Keratinocyte (primary cell): Measurements from ENCODE around the gene HOXB5. TPM values are rescaled to one million over a fixed set of nuclear protein-coding genes. Genes with fewer than 3 reads are reported as not detected.

ENCODE experiments used
- DNase-seq: peaks from one replicate; pipeline ENCODE4 v3.0.0-alpha.2; 2011; ENCODE audit warnings: low read depth, missing footprints, low spot score
- FAIRE-seq: peaks from 2 replicates; lab custom pipeline; 2011; peaks lifted over from hg19 to GRCh38; lab: Jason Lieb, UNC
- H2AFZ ChIP-seq: 2 replicates; pipeline ENCODE4 v1.6.0; 2012; ENCODE audit warnings: low read length, control low read depth, inconsistent platforms; ENCODE audit not compliant: control insufficient read depth
- H3K27ac ChIP-seq: 2 replicates; pipeline ENCODE4 v1.5.1; 2011; ENCODE audit warnings: low read length; ENCODE audit not compliant: control insufficient read depth, insufficient read depth
- H3K27me3 ChIP-seq: 3 replicates; pipeline ENCODE4 v1.6.0; 2011; ENCODE audit warnings: low read length; ENCODE audit not compliant: control insufficient read depth, insufficient read depth; ENCODE audit errors: extremely low read depth
- H3K36me3 ChIP-seq, 2 experiments: 2 replicates in 1 of 2; 3 replicates in 1 of 2; pipeline ENCODE4 v1.5.1; 2011; ENCODE audit warnings: low read length in 2 of 2, mild to moderate bottlenecking in 1 of 2; ENCODE audit not compliant: control insufficient read depth in 2 of 2, insufficient read depth in 2 of 2; ENCODE audit errors: extremely low read depth in 1 of 2
- H3K4me1 ChIP-seq: 3 replicates; pipeline ENCODE4 v1.5.1; 2011; ENCODE audit warnings: low read length; ENCODE audit not compliant: control insufficient read depth, insufficient read depth; ENCODE audit errors: extremely low read depth
- H3K4me2 ChIP-seq: 3 replicates; pipeline ENCODE4 v1.6.0; 2011; ENCODE audit warnings: low read depth, low read length; ENCODE audit not compliant: control insufficient read depth, insufficient read depth; ENCODE audit errors: extremely low read depth
- H3K4me3 ChIP-seq, 3 experiments: fragments of 200-600 bp in 1 of 3; sonication (generic) in 1 of 3; 2 replicates in 2 of 3; 3 replicates in 1 of 3; pipeline ENCODE4 v1.5.1; 2011 to 2016; ENCODE audit warnings: low read length in 3 of 3, mild to moderate bottlenecking in 3 of 3, control low read depth in 2 of 3, inconsistent platforms in 1 of 3, low read depth in 1 of 3, mixed read lengths in 1 of 3, mixed run types in 1 of 3, moderate library complexity in 1 of 3; ENCODE audit not compliant: control insufficient read depth in 2 of 3, insufficient read depth in 2 of 3; ENCODE audit errors: extremely low read depth in 1 of 3
- H3K79me2 ChIP-seq: 2 replicates; pipeline ENCODE4 v1.6.0; 2012; ENCODE audit warnings: low read length; ENCODE audit not compliant: control insufficient read depth, insufficient read depth
- H3K9ac ChIP-seq: 3 replicates; pipeline ENCODE4 v1.6.0; 2011; ENCODE audit warnings: low read length; ENCODE audit not compliant: control insufficient read depth, insufficient read depth; ENCODE audit errors: extremely low read depth
- H3K9me1 ChIP-seq: 3 replicates; pipeline ENCODE4 v1.6.0; 2011; ENCODE audit warnings: low read length; ENCODE audit not compliant: control insufficient read depth, insufficient read depth; ENCODE audit errors: extremely low read depth
- H3K9me3 ChIP-seq: 2 replicates; pipeline ENCODE4 v1.5.1; 2012; ENCODE audit warnings: low read depth, low read length; ENCODE audit not compliant: control insufficient read depth
- H4K20me1 ChIP-seq: 3 replicates; pipeline ENCODE4 v1.6.0; 2011; ENCODE audit warnings: low read length; ENCODE audit not compliant: control insufficient read depth, insufficient read depth; ENCODE audit errors: extremely low read depth
- EZH2 ChIP-seq: IDR thresholded peaks from one replicate; pipeline ENCODE4 v1.6.1; 2012; ENCODE audit warnings: inconsistent platforms, mild to moderate bottlenecking, low read length, moderate library complexity
- dilution Hi-C: fragments of 300-500 bp; cut with MboI; formaldehyde crosslinking; loops from one replicate; pipeline ENCODE4 v1.7.0; 2020; ENCODE audit warnings: low sequenced_read_pairs; ENCODE audit not compliant: extremely low pct_ligation_motif_present
- polyA plus RNA-seq, 5 experiments: library from polyadenylated mRNA; depleted of rRNA in 3 of 5; stranded (reverse) in 3 of 5; stranded (forward) in 1 of 5; unstranded in 1 of 5; fragments of >200 nt; gene quantifications; 1 replicate in 1 of 5; 2 replicates in 3 of 5; 3 replicates in 1 of 5; pipeline versions ENCODE4 v1.2.1 to v1.2.3, GENCODE V29; 2011 to 2012; ENCODE audit warnings: missing spikeins in 2 of 5, low read depth in 1 of 5, low replicate concordance in 1 of 5
- TF ChIP-seq, protein P1 (sequence below), 3 experiments: IDR thresholded peaks in 1 of 3; conservative IDR thresholded peaks in 1 of 3; optimal IDR thresholded peaks in 1 of 3; 2 replicates in 2 of 3; 3 replicates in 1 of 3; pipeline versions ENCODE3 to v1.5.1; 2011; ENCODE audit warnings: low read length in 3 of 3, mild to moderate bottlenecking in 3 of 3, moderate library complexity in 2 of 3, control low read depth in 1 of 3, inconsistent platforms in 1 of 3; ENCODE audit not compliant: insufficient read depth in 2 of 3; ENCODE audit errors: extremely low read depth in 1 of 3

The HOXB5 gene
- polyA plus RNA-seq, 1 donor (not counting 4 experiments of a cell fraction or from before 2014, with no cell fraction given) = not detected

- no peaks in the 10 kb centered on the region for H3K9me1 ChIP-seq
- peaks cover 17% of the 10 kb centered on the region for H3K4me1 ChIP-seq
- no peak overlapping the region for H3K27ac ChIP-seq
- H3K9me3 ChIP-seq = no peaks in the 10 kb centered on the region
- H3K27me3 ChIP-seq = peaks cover 78% of the 10 kb centered on the region
- TF ChIP-seq, protein P1, sequence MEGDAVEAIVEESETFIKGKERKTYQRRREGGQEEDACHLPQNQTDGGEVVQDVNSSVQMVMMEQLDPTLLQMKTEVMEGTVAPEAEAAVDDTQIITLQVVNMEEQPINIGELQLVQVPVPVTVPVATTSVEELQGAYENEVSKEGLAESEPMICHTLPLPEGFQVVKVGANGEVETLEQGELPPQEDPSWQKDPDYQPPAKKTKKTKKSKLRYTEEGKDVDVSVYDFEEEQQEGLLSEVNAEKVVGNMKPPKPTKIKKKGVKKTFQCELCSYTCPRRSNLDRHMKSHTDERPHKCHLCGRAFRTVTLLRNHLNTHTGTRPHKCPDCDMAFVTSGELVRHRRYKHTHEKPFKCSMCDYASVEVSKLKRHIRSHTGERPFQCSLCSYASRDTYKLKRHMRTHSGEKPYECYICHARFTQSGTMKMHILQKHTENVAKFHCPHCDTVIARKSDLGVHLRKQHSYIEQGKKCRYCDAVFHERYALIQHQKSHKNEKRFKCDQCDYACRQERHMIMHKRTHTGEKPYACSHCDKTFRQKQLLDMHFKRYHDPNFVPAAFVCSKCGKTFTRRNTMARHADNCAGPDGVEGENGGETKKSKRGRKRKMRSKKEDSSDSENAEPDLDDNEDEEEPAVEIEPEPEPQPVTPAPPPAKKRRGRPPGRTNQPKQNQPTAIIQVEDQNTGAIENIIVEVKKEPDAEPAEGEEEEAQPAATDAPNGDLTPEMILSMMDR (optimal IDR thresholded peaks at IDR 0.05 in 1 of 3, IDR thresholded peaks at IDR 0.05 in 1 of 3, conservative IDR thresholded peaks at IDR 0.05 in 1 of 3; ENCODE audit: extremely low read depth in 1 of 3, insufficient read depth in 2 of 3, low read length in 3 of 3) = no peak
- H4K20me1 ChIP-seq = no peaks in the 10 kb centered on the region
- no peak overlapping the region for H3K4me3 ChIP-seq
- FAIRE-seq (no peak), DNase-seq (no peak)
- H3K9ac ChIP-seq = no peak overlapping the region
- no peaks in the 10 kb centered on the region for H3K79me2 ChIP-seq
- dilution Hi-C loops = no loop called here
- no peak overlapping the region for H3K4me2 ChIP-seq
- H2AFZ ChIP-seq = no peak overlapping the region
- H3K36me3 ChIP-seq = peaks cover 0 to 2% of the 10 kb centered on the region in 2 experiments
These were observed 22.4 kb downstream of the HOXB5 start for GRCh38 chr17:48571024-48571818.

DNA sequence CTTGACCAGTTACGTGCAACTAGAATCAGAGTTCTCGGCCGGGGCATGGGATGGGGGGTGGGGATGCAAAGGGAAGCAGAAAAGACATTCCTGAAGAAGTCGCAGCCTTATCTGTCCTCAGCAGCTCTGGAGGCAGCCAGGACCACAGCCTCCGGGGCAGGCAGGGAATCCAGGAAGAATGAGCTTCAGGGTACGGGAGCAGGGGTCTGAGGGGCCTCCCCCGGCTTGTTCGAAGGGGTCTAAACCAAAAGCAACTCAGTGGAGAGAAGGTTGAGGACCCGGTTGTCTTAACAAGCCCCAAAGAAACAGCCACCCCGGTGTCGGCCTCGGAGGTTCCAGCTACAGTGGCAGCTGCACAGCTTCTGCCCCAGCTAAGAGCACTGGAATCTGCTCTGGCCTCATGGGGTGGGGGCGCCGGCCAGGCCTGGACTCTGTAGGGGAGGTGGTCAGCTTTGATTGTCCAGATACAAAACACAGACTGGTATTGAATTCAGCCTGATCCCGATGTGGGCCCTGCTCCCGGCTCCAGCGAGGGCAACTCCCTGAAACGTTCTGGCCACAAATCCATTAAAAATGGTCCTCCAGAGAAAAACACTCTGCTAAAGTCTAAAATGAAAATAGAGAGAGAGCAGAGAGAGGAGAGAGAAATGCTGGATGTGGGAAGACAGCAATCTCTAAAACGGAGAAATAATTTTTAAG is 23.1 kb downstream of the HOXB5 start:
- dilution Hi-C loops = no loop called here
- Histone ChIP-seq H3K36me3 (peaks cover 0 to 1% of the 10 kb centered on the region in 2 experiments), H3K27ac (no peak overlapping the region), H3K79me2 (no peaks in the 10 kb centered on the region), H4K20me1 (no peaks in the 10 kb centered on the region), H3K27me3 (peaks cover 80% of the 10 kb centered on the region), H3K4me1 (peaks cover 17% of the 10 kb centered on the region), H3K4me2 (no peak overlapping the region), H2AFZ (no peak overlapping the region), H3K4me3 (no peak overlapping the region), H3K9ac (no peak overlapping the region), H3K9me1 (no peaks in the 10 kb centered on the region), H3K9me3 (no peaks in the 10 kb centered on the region)
- no peak for FAIRE-seq
- DNase-seq = no peak
- TF ChIP-seq EZH2 = peak; percentile 35
- TF ChIP-seq, protein P1 (optimal IDR thresholded peaks at IDR 0.05 in 1 of 3, IDR thresholded peaks at IDR 0.05 in 1 of 3, conservative IDR thresholded peaks at IDR 0.05 in 1 of 3; ENCODE audit: extremely low read depth in 1 of 3, insufficient read depth in 2 of 3, low read length in 3 of 3) = no peak
